ENCODE results near the gene KCNN2. TPM values are rescaled to one million over a fixed set of nuclear protein-coding genes. Genes with fewer than 3 reads are reported as not detected.

The KCNN2 gene
- total and polyA plus RNA-seq, 9 of the 15 experiments (the other 6 are each of a cell fraction or from before 2014, with no cell fraction given): 0.07 TPM; not detected in 8

GRCh38 chr5:114330916-114331531 lies 30.8 kb upstream of the KCNN2 start:
- no peak overlapping the region for H3K9ac ChIP-seq (ENCODE audit: insufficient read depth in 1 of 2, low read depth in 2 of 2, low read length in 2 of 2)
- no peaks in the 10 kb centered on the region for H3K4me1 ChIP-seq (replicated peaks in 1 of 2; ENCODE audit: control insufficient read depth in 2 of 2, insufficient read depth in 2 of 2, low read length in 2 of 2)
- H3K27me3 ChIP-seq (ENCODE audit: control insufficient read depth in 2 of 2, insufficient read depth in 2 of 2, low read length in 2 of 2): no peaks in the 10 kb centered on the region
- H3K4me3 ChIP-seq: no peak overlapping the region
- ChIA-PET POLR2A (no interaction called here), CTCF (ENCODE audit: low intra/inter-chr PET ratio) (no interaction called here)
- no peak overlapping the region for H3K27ac ChIP-seq (ENCODE audit: extremely low read depth, low read depth, low read length)
- FAIRE-seq (no peak), ATAC-seq (no peak), DNase-seq (ENCODE audit: extremely low read depth in 1 of 4, low spot score in 3 of 4) (no peak)
- no peaks in the 10 kb centered on the region for H3K9me1 ChIP-seq (ENCODE audit: control insufficient read depth, insufficient read depth, low read length)
- H4K20me1 ChIP-seq (replicated peaks; ENCODE audit: control insufficient read depth, insufficient read depth, low read length): no peaks in the 10 kb centered on the region
- no peaks in the 10 kb centered on the region for H3K79me2 ChIP-seq (ENCODE audit: control insufficient read depth, insufficient read depth, low read length)
- BruUV-seq (replicated peaks): no TSS peak
- H2AFZ ChIP-seq (ENCODE audit: low read depth, low read length): no peak overlapping the region
- H3K4me2 ChIP-seq (ENCODE audit: insufficient read depth, low read length): no peak overlapping the region
- H3K9me3 ChIP-seq (replicated peaks; ENCODE audit: control insufficient read depth, insufficient read depth, low read depth, low read length): no peaks in the 10 kb centered on the region; the same call in 1 of the 2 replicates
- under 1% methylated on average over 7 of the region's 7 CpGs for WGBS (ENCODE audit: insufficient coverage, low coverage, missing lambda C conversion rate)
- TF ChIP-seq HIVEP1 (CRISPR knock-in tag; IDR thresholded peaks at IDR 0.05): no peak
- TF ChIP-seq ZNF766 (CRISPR knock-in tag; conservative IDR thresholded peaks at IDR 0.05): no peak
- no peak for TF ChIP-seq HMG20B (CRISPR knock-in tag; IDR thresholded peaks at IDR 0.05)
- no peak for TF ChIP-seq ARID1B (IDR thresholded peaks at IDR 0.05)
- TF ChIP-seq TGIF2 (CRISPR knock-in tag; IDR thresholded peaks at IDR 0.05): no peak
- TF ChIP-seq, protein P1, sequence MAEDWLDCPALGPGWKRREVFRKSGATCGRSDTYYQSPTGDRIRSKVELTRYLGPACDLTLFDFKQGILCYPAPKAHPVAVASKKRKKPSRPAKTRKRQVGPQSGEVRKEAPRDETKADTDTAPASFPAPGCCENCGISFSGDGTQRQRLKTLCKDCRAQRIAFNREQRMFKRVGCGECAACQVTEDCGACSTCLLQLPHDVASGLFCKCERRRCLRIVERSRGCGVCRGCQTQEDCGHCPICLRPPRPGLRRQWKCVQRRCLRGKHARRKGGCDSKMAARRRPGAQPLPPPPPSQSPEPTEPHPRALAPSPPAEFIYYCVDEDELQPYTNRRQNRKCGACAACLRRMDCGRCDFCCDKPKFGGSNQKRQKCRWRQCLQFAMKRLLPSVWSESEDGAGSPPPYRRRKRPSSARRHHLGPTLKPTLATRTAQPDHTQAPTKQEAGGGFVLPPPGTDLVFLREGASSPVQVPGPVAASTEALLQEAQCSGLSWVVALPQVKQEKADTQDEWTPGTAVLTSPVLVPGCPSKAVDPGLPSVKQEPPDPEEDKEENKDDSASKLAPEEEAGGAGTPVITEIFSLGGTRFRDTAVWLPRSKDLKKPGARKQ (CRISPR knock-in tag; IDR thresholded peaks at IDR 0.05): no peak
- TF ChIP-seq, protein P2, sequence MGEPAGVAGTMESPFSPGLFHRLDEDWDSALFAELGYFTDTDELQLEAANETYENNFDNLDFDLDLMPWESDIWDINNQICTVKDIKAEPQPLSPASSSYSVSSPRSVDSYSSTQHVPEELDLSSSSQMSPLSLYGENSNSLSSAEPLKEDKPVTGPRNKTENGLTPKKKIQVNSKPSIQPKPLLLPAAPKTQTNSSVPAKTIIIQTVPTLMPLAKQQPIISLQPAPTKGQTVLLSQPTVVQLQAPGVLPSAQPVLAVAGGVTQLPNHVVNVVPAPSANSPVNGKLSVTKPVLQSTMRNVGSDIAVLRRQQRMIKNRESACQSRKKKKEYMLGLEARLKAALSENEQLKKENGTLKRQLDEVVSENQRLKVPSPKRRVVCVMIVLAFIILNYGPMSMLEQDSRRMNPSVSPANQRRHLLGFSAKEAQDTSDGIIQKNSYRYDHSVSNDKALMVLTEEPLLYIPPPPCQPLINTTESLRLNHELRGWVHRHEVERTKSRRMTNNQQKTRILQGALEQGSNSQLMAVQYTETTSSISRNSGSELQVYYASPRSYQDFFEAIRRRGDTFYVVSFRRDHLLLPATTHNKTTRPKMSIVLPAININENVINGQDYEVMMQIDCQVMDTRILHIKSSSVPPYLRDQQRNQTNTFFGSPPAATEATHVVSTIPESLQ (CRISPR knock-in tag; IDR thresholded peaks at IDR 0.05): no peak
- no peak for TF ChIP-seq TEAD2 (tag; IDR thresholded peaks at IDR 0.05)
- no peak for TF ChIP-seq KLF1 (tag; IDR thresholded peaks at IDR 0.05)
- TF ChIP-seq KLF16 (IDR thresholded peaks at IDR 0.05): no peak
- TF ChIP-seq, protein P3, sequence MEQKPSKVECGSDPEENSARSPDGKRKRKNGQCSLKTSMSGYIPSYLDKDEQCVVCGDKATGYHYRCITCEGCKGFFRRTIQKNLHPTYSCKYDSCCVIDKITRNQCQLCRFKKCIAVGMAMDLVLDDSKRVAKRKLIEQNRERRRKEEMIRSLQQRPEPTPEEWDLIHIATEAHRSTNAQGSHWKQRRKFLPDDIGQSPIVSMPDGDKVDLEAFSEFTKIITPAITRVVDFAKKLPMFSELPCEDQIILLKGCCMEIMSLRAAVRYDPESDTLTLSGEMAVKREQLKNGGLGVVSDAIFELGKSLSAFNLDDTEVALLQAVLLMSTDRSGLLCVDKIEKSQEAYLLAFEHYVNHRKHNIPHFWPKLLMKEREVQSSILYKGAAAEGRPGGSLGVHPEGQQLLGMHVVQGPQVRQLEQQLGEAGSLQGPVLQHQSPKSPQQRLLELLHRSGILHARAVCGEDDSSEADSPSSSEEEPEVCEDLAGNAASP (IDR thresholded peaks at IDR 0.05): no peak
- TF ChIP-seq CHD2 (IDR thresholded peaks at IDR 0.05; ENCODE audit: low read depth, low read length): no peak
- TF ChIP-seq CEBPB (tag; IDR thresholded peaks at IDR 0.05): no peak
- TF ChIP-seq POLR2H (tag; IDR thresholded peaks at IDR 0.05; ENCODE audit: low read depth): no peak
- intact Hi-C loops (cut with micrococcal nuclease) (no loop called here), in situ Hi-C loops (cut with MboI) (no loop called here)
- H3K36me3 ChIP-seq (ENCODE audit: control insufficient read depth, insufficient read depth, low read length): no peaks in the 10 kb centered on the region

Data from K562 (cell line).